ENCODE measurements around the gene IL1RAP.
"Not testable (repeated sequence)": the region's sequence is repeated elsewhere in the genome, so short reads cannot be mapped to it uniquely, and the experiment has no call there.

The IL1RAP gene

DNA sequence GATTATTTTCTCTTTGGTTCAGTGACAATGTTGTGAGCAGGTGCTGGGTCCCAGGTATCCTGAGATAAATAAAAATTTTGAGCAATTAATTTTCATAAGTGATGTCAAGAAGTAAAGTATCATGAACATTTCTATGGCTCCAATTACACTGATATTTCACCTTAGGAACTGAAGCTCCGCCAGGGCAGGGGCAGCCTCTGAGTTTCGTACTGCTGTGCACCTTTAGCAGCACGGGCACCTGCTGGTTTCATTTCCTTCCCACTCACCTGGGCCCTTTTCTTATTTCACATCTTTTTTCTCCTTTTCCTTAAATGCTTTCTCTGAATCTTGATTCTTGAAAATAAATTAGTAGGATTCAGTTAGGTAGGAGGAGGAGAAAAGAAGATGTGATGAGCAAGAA lies 1.2 kb upstream of the IL1RAP start:
- DNase-seq = no peak

DNA sequence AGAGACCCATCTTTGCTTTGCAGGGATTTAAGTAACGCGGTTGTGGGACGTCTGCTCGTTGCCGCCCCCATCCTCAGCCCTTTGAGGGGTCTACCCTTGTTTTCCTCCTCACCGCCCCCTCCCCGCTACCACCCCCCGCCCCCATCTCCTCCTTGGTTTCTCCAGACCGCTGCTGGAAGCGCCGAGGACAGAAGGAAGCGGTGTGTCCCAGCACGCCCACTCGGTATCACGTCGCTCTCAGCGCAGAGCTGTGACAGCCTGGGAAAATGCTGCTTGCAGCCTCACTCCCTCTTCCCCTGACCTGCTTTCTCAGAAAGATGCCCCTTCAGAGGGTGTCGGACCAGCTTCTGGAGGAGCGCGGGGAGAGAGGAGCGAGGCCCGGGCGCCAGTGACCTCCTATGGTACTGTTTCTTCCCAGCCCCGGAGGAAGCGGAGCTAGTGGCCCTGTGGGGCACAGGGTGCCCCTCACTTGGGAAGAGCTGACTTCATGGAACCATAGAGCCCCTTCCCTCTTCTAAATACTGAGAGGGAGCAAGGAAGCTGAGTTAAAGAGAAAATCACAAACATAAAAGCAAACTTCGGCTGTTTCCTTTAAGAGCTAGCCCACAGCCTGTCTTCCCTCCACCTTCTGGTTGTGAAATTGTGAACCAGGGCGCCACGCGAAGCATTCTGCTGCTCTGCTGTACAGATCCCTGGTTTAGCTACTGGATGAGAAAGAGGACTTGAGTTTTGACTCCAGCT lies 698 bp downstream of the IL1RAP start:
- peak; percentile 69 to 80 (median 80) for DNase-seq

DNA sequence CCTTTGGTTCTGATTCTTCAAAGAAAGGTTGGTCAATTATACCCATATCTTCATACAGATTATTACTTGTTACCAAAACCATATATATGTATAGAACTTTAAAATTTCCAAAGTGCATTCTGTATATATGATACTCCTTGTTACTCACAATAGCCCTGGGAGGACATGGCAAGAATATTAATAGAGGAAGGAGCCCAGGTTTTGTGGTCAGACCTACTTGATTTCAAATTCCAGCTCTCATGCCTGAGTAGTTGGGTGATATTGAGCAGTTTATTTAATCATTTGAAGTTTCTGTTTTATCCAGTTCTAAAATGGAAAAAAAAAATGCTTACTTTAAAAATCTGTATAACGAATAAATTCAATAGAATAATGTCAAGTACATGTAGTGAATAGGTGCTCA lies 2.5 kb downstream of the IL1RAP start:
- no peak for DNase-seq

DNA sequence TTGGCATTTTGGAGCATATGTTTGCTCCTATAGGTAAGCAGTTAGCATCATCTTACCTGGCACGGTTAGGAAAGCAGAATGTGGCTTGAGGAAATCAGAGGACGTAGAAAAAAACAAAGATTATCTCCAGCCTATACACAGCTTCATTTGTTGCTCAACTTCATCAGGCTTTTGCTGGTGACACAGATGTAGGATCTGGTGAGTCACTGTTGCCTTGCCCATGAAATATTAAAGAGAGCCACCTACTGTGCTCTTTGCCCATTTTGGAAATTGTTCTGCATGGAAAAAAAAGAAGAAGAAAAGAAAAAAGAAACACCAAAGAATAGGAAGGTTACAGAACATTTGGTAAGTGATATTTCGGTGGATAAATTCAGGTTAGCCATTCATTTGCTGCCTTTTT lies 3.8 kb downstream of the IL1RAP start:
- DNase-seq = peak; percentile 67 to 89 (median 85)

DNA sequence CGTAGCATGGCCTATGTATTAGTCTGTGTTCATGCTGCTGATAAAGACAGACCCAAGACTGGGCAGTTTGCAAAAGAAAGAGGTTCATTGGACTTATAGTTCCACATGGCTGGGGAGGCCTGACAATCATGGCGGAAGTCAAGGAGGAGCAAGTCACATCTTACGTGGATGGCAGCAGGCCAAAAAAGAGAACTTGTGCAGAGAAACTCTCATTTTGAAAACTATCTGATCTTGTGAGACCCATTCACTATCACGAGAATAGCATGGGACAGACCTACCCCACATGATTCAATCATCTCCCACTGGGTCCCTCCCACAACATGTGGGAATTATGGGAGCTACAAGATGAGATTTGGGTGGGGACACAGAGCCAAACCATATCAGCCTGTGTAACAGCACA lies 4.6 kb downstream of the IL1RAP start:
- not testable (repeated sequence) for DNase-seq

DNA sequence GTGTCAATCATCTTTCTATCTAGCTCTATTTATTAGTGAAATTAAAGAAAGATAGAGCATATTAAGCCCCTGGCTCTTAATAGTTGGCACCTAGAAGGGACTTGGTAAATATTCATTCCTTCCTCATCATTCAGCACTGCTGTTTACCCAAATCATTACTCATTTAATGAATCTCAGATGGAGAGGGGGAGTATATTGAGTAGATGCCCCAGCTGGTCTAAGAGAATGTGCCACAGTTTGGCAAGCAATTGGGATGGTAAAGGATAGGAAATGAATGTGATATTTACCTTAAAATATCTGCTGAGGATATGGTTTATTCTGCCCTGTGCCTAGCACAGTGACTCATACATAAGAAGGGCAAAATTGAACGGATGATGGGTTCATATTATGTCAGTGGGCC lies 6.0 kb downstream of the IL1RAP start:
- no peak for DNase-seq

DNA sequence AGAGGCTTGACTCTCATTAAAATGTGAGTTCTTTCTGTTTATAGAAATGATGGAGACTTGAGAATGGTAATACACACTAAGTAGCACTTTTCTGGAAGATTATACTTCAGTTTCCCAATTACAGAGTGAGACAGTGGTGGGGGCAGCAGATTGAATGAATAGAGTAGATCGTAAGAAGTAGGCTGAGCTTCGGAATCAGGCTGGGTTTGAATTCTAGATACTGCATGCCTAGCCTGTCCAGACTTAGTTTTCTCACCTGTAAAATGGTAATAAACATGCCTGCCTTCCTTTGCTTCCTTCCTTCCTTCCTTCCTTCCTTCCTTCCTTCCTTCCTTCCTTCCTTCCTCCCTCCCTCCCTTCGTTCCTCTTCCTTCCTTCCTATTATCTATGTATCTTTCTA lies 8.1 kb downstream of the IL1RAP start:
- no peak for DNase-seq

DNA sequence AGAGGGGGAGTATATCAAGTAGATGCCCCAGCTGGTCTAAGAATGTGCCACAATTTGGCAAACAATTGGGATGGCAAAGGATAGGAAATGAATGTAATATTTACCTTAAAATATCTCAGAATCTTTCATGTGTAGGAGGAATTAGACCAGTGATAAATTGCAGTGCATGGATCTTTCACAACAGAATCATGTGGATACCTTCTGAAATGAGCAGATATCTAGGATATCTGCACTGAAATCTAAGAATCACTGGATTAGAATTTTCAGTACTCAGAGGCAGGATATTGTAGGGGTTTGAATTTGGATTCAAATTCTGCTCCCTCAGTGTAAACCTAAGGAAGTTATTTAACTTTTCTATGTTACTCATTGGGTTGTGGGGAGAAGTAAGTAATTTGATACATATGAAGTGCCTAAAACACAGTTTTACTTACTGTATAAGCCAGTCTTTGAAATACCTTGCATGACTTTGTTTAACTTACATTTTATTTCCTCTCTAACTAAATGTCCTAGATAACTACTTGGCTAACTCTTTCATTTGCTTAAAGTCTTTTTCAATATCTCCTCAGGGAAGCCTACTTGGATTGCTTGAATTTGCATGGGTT lies 8.8 kb downstream of the IL1RAP start:
- no peak for DNase-seq

DNA sequence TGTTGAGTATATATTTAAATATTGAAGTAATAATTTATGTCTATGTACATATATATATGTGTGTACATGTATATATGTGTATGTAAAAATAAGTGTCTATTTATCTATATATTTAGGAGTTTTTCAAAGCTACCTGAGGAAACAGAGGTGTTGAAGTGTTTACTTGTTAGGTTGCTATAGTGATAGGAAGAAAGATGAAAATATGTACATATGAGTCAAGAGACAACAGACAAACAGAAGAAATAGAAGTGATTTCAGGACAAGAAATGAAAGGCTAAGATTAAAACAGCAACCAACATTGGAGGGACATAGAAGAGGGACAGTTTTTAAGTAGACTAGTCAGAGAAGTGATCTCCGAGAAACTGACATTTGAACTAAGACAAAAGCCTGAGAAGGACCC lies 11.1 kb downstream of the IL1RAP start:
- DNase-seq = no peak

DNA sequence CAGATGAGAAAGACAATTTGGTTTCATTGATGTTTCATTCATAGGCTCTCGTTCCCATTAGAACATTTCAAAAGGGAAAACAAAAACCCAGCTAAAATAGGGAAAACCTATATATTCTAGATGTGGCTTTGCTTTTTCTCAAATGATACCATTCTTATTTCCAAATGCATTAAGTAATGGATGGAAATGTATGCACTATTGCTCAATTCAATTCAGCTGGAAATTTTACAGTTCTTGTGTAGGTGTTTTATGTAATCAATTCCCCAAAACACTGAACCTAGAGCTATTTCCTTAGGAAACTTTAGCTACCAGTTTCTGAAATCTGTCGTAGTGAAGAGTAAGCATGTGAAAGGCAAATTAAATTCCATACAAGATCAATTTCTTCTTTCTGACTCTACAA lies 11.7 kb downstream of the IL1RAP start:
- DNase-seq = peak; percentile 46 to 65 (median 58)

DNA sequence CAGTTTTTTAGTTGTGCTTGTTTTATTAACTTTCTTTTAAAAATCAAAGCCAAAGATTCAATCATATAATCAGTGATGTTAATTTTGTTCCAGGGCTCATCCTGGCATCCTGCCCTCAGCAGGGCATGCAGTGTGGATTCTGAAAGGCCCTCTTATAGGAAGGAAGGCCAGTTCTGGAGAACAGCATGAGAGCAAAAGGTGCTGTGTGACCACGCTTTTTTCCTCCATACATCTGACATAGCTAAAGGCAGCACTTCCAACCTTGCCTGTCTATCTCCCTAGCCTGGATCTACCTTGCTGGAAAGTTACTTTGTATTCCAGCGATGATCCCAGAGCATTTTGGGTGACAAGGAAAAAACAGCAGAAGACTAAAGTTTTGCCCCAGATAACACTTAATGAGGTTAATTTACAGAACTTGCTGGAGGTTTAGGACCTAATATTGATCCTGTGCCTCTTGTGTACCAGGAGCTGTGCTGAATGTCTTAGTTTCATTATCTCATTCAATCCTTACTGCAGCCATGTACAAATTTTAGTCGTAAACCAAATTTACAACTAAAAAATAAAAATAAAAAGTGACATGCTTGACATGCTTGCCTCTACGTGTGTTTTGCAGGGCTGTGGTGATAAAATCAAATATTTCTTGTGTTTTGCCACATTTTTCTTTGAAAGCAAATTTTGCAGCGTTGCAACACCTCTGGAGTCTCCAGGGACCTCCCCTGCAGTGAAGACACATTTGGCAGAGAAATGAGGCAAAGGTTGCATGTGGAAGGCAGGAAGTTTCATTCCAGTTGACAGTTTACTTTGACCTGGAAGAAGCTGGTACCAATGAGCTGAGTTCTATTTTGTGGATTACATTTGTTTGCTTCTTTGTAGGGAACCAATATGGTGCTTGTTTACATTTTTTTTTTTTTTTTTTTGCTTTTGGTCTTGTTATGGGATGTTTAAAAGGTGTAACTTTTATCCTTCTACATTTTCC lies 13.2 kb downstream of the IL1RAP start:
- peak; percentile 34 to 45 (median 34) for DNase-seq

DNA sequence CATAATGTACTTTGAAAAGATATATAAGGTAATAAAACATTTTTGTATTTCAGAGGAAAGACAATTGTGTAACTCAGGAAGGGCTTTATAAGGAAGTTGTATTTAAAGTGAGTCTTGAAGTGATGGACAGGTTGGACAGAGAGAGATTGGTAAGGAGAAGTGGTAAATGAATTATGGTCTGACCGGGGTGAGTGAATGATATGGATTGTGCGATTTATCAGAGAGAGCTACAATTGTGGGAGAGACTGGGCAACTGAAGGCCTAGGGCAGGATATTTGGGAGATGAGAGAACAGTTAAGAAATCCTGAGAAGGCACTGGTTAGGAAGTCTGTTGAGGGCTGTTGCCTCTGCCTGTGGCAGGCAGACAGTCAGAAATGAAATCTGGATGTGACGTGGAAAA lies 14.8 kb downstream of the IL1RAP start:
- no peak for DNase-seq

DNA sequence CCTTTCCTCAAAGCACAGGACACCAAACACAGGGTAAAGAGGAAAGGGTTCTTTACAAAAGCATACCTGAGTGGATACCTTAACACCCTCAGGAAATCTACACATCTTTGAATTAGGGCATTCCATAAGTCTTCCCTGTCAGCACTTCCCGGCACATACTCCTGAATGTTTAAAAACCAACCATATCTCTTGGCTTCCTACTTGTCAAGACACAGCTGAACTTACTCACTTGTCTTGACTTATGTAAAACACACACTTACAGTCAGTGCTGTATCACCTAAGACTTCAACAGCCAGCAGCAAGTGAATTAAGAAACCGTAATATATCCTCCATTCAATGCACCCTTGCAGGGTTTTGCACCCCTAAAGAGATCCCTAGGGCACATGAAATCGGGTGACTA lies 17.5 kb downstream of the IL1RAP start:
- no peak for DNase-seq

DNA sequence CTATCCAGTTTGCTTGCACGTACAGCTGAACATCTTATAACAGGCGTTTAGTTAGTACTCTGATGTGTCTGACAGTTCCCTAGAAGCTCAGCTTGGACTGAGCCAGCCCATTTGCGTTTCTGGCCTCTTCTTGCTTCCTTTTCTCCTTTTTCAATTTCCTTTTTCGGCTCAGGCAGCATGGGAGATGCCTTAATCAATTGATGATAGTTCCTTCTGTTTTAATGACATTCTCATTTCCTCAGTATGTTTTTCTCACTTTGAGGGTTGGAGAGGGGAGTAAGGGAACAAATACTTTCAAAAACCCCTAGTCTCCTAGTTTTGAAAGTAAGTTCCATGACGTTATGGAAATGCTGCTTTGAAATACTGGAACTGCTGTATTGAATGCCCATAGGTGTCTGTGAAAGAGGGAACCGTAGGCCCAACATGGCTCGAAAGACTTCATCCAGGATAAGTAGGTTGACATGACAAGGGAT lies 18.9 kb downstream of the IL1RAP start:
- DNase-seq = peak; percentile 56 to 74 (median 61)

DNA sequence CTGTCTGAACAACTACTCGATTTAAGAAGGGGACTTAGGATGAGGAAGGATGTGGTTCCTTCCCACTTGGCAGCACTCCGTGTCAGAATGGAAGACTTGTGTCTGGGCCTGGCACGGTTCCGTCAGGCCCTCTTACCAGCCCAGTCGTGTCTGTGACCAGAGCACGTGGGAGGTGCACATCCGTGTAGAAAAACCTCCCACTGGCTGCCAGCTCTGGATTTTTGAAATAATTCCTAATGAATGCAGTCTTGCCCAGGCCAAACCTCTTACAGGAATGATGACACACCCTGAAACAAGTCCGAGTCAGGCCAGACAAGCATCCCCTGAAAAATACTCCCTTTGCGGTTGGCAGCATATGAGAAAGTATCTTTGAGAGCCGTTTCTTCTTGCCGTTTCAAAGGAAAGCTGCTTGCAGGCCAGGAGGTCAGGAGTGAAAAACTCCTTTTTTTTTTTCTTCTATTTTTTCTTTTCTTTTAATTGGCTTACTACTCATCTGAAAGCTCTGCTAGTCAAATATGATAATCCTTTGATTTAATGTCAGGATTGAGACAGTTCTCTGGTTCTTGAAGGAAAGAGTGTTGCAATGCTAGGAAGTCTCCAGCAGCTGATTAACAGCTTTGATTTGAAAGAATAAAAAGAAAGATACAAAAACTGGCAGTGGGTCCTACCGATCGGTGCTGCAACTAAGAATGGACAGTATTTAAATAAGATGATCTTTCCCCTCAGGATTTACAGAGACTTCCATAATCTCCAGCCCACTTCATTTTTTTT lies 19.8 kb downstream of the IL1RAP start:
- DNase-seq = peak; percentile 86 to 95 (median 90)

DNA sequence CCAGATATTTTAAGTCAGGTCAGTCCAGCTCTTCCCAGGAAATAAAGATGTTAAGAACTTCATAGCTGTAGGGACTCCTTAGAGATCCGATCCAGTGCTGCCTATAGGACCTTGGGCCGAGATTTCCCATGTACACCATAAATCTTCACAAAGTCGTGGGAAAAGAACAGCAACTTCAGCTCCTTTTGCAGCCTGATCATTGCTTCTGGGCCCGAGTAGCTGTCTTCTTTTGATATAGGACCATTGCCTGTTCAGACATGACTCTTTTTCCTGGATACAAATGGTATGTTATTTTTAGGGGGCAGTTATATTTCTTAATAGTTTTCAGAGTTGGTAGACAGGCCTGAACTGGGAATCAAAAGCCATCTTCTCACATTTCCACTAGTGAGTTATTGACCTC lies 20.5 kb downstream of the IL1RAP start:
- DNase-seq = no peak

DNA sequence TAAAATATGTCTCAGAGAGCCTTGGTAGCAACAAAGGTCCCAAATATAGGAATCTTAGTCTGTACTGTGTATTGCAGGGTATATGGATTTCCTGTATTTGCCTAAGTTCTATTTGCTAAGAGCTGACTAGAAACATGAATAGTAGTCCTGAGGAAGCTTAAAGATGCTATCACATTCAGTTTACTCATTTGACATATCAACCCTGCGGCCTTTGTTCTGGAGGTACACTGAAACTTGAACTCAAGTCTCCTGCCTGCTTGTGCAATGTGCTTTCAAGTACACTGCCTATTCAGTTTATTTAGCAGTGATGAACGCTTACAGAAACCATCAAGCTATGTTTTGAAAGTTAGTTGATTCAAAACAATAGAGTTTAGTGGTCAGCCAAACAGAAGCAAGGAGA lies 21.1 kb downstream of the IL1RAP start:
- DNase-seq = no peak

DNA sequence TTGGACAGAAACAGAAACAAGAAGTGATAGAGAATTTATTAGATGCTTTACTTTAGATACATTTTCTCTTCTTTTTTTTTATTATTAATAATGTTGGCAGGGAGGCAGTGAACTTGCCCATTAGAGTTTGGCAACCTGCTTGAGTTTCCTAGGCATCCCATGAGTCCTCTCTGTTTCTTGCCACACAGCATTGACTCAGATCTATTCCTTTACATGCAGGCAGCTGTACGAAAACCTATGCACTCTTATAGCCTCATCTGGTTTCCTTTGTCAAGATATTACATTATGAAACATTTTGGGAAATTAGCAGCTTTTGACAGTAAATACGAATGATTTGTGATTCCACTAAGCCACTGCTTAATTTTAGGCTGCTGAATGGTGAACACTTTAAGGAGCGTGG lies 23.3 kb downstream of the IL1RAP start:
- peak in 2 of 3 donors; percentile 29 to 59 for DNase-seq

DNA sequence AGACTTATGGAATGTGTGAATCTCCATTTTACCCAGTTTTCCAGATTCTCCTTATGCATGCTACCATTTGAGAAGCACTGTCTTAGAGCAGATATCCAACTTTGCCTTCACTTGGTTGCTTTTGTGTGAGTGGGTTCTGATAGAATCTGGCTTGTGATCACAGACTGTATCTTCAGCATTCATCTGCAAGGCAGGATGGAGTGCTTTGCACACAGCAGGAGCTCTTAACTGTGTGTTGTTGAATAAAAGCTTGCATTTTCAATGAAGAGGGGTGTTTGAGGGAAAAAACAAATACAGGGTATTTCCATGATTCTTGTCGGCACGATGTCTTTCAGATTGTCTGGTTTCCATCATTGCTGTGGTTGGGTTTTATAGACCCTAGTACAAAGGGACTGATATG lies 24.4 kb downstream of the IL1RAP start:
- DNase-seq = no peak

DNA sequence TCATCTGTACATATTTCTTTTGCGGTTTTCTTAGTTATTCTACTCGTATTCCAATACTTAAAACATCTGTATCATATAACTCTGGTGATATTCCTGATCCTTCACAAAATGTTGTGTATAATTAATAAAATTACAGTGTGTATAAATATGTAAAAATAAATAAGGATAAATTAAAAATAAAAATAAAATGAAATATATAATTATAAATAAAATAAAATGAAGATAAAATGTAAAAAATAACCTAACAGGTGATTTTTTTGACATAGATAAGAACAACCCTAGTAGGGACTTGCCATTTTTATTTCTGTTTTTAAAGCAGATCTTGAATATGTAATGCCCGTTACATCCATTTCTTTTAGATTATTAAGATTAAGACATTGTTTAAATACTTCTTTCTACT lies 25.6 kb downstream of the IL1RAP start:
- no peak for DNase-seq

DNA sequence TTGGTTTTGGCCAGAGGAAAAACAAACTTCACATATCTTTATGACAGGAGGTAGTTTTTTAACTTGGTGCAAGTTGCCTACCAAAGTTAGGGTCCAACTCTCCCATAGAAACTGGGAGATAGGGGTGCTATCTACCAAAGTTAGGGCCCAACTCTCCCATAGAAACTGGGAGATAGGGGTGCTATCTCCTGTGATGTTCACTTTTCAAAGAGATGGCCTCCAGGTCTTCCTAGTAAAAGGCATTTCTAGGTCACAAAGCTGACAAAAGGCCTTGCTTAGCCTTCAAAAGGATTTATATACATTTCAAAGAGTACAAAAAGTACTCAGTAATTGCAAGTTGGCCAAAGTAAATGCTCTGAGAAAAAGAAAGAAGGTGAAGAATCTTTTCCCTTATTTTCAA lies 27.1 kb downstream of the IL1RAP start:
- DNase-seq = no peak

DNA sequence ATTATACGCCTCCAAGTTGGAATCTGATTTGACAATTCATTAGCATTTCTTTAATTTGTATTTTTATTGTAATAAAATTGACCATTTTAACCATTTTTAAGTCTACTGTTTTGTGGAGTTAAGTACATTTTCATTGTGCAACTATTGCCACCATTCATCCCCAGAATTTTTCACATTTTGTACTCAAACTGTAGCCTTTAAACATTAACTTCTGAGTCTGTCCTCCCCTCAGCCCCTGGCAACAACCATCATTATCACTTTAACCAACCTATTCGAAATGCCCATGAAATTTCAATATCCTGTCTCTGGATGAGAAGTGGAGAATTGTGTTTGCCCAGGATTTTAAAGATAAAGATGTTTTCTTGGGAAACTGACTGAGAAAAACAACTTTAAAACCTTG lies 27.7 kb downstream of the IL1RAP start:
- no peak for DNase-seq

DNA sequence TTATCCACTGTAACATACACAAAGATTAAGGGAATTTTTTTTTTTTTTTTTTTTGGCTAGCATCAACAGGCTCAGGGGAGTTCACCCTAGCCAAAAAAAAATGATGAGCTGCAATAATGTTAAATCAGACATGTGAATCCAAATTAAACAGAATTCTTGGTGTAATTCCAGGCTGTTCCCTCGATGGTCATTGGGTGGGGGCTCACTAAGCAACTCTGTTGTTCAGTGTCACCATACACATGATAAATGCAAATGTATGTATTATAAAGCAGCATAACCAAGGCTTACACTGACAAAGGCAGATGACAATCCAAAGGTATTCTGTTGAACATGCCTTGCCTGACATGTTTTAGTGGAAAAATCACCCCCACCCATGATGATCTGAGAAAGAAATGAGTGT lies 29.0 kb downstream of the IL1RAP start:
- DNase-seq = no peak

All from suppressor macrophage treated with lipopolysaccharide for 1 hour (primary cell).